ENCODE data around the gene SMARCC2.
A peak's percentile ranks its signal among the peaks of the same experiment; 100 is the strongest.
"Not testable (repeated sequence)": the region's sequence is repeated elsewhere in the genome, so short reads cannot be mapped to it uniquely, and the experiment has no call there.

The SMARCC2 gene

DNA sequence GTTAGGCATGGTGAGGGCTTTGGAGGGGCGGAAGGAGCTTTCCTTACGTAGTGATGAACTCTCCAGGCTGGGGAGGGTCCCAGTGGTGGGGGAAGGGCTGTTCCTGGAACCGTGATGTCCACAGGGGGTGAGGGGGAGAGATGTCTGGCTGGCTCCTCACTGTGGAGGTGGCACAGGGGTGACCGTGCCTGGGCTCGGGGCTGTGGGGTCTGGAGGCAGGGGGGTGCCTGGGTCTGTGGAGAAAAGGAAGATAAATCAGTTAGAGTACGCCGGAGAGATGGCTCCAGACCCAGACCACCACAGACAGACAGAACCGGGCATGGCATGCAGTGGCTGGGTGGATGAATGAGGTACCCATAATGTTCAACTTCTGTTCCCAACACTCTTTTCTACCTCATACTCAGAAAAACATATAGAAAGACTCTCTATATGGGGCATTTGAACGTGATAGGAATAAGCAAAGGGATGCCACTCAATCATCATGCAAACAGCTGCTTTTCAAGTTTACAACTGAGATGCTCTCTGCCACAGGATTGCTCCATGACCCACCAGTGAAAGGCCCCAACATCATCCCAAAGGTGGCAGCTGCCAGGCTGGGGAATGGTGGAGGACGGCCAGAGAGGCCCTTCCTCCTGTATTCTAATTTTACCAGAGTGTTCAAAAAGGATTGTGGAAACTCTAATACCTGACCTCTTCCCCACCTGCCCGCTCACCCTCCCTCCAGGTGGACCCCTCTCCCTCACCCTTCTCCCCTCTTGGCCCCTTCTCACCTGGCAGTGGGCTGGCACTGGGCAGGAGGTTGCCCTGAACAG, 25.5 kb downstream of the SMARCC2 start:
- no peak for DNase-seq (ENCODE audit: low read depth in 2 of 2)

DNA sequence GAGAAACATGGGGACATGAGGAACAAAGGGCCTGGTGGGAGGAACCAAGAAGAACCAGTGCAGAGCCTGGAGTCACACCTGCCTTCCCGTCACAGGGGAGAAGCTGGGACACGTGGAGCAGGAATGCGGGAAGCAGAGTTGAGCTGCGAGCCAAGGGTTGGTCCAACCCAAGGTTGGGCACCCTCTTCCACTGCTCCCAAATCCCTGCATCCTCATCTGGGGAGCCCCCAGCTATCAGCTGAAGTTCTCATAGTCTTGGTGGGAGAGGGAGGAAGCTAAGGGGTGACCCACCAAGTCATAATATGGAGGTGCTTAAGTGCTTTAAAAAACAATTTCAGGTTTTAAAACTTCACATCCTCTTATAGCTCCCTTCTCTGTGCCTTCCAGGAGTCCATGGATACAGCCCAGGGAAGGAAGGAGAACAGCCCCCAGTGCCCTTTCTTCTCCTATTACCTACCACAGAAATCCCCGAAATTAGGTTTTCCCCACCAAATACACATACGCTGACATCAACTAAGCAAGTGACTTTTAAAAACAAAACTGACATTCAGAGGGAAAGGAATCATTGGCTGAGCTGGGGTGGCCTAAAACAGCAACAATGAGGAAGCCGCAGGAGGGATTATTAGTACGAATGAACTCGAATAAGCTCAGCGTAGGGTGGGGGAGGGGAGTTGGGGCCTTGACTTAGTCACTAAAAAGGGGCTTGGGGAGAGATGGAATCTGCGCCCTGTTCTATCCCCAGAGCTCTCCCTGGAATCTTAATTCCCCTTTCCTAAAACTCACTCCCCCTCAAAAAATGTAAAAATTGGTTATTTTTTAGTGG, 26.6 kb downstream of the SMARCC2 start:
- no peak for DNase-seq (ENCODE audit: low read depth in 2 of 2)

DNA sequence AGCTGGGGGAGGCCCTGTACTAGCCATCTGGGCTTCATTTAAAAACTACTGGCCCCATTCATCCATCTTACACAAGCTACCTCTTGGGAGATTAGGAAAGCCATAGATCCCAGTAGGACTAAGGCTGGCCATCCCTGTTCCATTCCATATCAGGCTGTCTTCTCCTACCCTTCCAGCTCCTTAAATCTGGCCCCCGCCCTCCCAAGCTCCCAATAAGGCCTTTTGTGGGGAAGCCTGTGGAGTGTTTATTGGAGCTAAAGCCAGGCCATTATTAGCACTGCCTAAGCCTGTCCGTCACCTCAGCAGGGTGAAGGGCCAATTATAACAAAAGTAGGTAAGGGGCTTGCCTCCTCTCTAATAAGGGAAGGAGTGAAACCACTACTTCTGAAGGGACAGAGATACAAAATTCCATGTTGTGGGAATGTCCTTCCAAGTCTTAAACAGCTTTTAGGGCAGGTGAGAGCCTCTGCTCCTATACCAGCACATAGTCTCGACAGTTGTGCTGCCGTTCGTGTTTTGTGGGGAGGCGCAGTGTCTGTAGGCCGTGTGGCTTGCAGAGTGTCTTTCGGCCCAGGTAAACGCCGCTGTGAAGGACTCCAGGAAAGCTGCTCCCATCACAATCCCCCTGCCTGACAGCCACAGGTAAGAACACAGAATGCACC, 27.5 kb downstream of the SMARCC2 start:
- no peak for DNase-seq (ENCODE audit: low read depth in 2 of 2)

DNA sequence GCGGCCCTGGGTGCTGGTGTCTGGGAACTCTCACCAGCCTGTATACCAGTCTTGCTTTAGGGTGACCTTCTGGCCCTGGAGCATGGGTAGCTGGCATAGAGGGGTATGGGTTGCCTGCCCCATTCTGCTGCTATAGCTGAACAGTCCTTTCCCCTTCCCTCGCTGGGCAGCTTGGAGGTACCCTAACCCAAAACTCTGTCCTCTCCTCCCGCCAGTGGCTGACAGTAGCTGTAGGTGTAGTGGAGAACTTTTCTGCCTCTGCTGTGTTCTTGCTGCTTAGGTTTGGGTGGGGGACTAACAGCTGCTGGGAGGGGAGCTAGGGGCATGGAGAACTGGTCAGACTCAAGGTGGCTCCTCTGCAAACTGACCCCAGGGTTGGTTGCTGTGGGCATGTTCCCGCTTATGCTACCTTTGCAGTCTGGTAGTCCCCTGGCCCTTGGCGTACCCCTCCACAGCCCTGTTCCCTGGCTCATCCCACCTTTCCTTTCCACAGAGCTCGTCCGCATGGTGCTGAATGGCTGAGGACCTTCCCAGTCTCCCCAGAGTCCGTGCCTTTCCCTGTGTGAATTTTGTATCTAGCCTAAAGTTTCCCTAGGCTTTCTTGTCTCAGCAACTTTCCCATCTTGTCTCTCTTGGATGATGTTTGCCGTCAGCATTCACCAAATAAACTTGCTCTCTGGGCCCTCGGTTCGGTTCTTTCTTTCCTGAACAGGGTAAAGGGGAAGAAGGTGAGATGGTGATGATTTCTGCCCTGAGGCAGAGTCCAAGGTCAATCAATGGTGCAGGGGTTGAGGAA, 28.2 kb downstream of the SMARCC2 start:
- no peak for DNase-seq (ENCODE audit: low read depth in 2 of 2)

DNA sequence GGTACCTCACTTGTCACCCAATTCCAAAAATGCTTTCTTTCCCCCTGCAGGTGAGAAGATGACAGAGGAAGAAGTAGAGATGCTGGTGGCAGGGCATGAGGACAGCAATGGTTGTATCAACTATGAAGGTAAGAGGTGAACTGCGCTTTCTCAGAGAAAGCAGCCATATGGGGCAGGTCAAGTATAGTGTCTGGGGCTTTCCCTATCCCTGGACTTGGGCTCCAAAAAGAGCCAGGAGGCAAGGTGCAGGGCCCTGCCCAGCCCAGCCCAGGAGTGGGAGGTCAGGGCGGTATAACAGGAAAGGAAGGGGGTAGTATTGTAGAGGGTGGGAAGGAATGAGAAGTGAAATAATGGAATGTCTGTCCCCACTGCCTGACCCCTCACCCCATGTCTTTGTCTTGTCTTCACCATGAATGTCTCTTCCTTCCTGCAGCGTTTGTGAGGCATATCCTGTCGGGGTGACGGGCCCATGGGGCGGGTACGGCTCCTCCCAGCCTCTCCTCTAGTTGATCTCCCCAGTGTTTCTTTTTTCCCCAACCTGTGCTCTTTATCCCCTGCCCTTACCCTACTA, 29.0 kb downstream of the SMARCC2 start:
- DNase-seq (ENCODE audit: low read depth in 2 of 2), result peak; percentile 27 to 35

DNA sequence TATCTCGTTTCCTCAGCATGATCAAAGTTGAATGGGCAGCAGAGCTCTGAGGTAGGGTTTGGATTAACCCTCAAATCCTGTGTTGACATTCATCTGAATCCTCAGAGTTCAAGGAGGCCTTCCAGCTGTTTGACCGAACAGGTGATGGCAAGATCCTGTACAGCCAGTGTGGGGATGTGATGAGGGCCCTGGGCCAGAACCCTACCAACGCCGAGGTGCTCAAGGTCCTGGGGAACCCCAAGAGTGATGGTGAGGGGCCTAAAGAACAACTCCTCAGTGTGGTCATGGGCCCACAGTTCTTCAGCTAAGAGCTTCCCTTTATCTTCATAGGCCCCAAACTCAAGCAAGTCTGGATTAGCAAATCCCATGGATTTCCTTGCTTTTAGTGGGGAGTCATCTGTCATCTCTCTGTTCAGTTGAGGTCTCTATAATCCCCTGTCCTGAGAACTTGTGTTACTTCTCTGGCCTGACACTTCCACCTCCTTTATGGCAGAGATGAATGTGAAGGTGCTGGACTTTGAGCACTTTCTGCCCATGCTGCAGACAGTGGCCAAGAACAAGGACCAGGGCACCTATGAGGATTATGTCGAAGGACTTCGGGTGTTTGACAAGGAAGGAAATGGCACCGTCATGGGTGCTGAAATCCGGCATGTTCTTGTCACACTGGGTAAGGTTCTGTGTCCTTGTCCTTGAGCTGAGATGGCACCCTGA, 29.6 kb downstream of the SMARCC2 start:
- DNase-seq (ENCODE audit: low read depth in 2 of 2), result no peak

DNA sequence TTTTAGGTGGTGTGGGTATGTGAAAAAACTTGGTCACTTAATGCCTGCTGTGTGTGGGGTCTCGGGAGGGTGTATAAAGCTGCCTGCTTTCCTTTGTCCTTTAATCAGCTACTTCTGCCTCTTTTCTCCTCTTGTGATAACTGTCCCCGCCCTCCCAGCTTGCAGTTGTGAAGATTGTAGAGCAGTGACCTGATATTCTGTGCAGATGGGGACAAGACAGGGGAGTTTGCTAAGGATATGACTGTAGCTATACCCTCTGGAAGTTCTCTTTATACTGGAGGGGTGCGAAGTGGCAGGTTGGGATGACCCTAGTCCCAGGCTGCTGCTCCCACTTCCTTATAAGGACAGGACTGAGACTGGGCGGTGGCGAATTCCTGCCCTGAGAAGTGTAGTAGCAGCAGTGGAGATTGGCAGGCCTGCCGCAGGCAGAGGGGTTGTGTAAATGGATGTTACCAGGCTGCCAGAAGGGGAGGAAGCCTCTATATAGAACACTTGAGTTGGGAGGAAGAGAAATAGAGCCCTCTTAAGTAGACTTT, 30.3 kb downstream of the SMARCC2 start:
- DNase-seq (ENCODE audit: low read depth in 2 of 2), result no peak

DNA sequence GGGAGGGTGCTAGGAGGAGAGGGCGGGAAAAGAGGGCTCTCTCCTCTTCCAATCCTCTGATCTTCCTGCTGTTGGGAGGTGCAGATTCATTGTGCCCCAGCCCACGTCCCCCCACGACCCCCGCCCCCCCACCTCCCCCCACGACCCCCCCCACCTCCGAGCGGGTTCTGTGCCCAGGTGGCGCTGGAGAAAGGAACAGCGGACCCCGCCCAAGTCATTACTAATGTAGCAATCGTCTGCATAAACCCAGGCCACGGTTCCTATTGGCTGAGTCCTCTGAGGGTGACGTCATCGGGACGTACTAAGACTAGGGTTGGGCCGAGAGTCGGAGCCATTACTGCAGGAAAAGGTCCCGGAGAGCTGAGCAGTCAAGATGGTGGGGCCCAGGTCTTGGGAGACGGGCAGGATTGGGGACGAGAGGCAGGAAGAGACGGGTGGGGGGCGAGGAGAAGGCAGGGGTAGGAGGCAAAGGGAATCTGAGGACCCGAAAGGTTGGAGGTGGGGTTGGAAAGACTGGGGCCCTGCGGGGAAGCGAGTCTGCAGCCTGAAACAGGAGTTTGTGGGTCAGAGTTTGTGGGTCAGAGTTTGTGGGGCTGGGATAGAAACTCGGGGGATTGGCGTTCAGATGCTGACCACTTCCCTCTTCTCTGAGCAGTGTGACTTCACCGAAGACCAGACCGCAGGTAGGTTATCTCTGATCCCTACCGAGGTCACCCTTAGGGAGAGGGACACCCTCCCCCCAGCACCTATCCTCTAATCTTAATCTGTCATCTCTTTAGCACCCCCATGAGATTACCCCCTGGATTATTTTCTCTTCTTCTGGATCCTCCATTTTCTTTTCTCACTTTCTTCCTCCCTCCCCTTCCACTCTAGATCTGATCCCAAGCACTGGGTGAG, 31.0 kb downstream of the SMARCC2 start, which contains the start of gene MYL6:
Gene MYL6, plus strand, starts transcription at position 331 of the 897 bp plus-strand sequence. Its CDS starts 43 bp downstream, at position 374.
- DNase-seq (ENCODE audit: low read depth in 2 of 2), result peak; percentile 81 to 90

DNA sequence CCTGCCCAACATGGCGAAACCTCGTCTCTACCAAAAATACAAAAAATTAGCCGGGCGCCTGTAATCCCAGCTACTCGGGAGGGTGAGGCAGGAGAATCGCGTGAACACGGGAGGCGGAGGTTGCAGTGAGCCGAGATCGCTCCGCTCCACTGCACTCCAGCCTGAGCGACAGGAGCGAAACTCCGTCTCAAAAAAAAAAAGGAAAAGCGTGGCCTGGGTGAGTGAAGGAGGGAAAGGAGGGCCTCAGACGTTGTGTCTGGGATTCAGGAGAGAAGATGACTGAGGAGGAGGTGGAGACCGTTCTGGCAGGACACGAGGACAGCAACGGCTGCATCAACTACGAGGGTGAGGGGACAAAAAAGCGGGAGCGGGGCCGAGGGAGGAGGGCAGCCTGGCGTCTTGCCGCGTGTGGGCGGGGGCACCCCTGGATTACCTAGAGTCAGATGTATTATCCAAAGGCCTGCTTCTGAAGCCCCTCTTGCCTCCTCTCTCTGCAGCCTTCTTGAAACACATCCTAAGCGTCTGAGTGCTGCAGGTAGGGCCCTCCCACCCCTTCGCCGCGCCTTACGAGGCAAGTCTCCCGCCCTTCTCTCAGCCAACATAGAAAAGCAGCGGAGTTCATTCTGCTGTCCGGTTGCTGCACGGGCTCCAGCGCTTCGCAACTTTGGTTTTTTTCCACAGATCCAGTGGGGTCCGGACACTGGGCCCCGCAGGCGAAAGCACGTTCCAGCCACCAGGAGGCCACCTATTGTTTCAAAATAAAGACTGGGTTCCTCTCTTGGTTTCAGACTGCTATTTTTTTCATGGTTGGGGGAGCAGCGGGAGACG, 31.9 kb downstream of the SMARCC2 start:
- DNase-seq (ENCODE audit: low read depth in 2 of 2), result peak; percentile 10 to 28

DNA sequence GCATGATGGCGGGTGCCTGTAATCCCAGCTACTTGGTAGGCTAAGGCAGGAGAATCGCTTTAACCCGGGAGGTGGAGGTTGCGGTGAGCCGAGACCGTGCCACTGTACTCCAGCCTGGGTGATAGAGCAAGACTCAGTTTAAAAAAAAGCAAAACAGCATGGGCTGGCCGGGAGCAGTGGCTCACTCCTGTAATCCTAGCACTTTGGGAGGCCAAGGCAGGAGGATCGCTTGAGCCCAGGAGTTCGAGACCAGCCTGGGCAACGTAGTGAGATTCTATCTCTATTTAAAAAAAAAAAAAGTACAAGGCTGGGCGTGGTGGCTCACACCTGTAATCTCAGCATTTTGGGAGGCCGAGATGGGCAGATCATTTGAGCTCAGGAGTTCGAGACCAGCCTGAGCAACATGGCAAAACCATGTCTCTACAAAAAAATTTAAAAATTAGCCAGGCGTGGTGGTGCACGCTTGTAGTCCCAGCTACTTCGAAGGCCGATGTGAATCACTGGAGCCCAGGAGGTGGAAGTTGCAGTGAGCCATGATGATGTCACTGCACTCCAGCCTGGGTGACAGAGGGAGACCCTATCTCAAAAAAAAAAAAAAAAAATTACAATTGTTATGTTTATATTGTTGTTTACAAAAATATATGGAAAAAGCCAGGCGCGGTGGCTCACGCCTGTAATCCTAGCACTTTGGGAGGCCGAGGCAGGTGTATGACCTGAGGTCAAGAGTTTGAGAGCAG, 32.7 kb downstream of the SMARCC2 start:
- not testable (repeated sequence) for DNase-seq (ENCODE audit: low read depth in 2 of 2)

DNA sequence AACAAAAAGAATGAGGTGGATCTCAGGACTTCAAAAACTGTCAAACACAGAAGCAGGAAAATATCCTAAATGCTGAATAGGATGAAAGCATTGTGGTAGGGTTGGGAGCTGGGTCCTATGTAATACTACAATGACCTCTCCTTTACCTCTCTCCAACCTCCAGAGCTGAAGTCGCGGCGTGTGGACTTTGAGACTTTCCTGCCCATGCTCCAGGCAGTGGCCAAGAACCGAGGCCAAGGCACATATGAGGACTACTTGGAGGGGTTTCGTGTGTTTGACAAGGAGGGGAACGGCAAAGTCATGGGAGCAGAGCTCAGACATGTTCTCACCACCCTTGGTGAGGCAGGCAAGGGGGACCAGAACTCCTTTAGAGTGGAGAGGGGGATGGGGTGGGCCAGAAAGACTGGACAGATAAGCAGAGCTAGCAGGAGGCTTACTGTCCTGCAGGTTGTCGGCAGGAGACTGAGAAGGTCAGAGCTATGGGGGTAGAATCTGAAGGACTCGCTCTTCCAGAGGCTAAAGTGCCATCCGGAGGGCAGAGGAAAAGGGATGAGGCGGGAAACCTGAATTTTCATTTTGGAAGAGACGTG, 33.9 kb downstream of the SMARCC2 start:
- DNase-seq (ENCODE audit: low read depth in 2 of 2), result no peak

DNA sequence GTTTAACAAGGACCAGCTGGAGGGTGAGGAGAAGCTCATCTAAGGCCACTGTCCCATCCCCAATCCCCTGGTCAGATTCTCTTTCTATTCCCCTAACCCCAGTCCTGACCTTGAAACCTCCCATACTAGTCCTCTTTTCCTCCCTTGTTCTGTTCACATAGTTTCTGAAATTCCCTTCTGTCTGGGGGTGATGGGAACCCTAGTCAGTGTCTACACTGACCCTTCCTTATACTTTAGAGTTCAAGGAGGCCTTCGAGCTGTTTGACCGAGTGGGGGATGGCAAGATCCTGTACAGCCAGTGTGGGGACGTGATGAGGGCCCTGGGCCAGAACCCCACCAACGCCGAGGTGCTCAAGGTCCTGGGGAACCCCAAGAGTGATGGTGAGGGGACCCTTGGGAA, 34.5 kb downstream of the SMARCC2 start:
- DNase-seq (ENCODE audit: low read depth in 2 of 2), result no peak

DNA sequence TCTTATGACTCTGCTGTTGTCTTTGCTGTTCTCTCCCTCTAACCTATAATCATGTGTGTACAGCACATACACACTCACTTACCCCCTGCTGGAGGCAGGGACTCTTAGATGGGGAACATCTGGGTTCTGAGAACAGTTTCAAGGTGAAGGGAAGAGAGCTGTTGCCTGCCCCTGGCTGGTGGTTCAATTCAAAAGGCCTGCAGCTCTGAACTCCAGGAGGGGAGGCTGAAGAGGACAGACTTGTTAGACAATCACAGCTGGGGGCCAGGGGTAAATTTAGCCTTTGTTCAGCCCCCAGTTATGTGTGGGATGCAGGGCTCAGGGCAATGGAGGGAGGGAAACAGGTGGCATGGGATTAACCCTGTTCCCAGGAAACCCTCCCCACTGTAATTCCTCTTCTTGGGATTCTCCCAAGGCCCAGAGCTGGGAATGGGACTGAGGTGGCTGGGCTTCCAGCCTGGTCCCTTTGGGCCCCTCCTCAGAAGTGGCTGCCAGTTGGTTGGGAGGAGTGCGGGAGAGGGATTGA, 35.0 kb downstream of the SMARCC2 start:
- no peak for DNase-seq (ENCODE audit: low read depth in 2 of 2)

DNA sequence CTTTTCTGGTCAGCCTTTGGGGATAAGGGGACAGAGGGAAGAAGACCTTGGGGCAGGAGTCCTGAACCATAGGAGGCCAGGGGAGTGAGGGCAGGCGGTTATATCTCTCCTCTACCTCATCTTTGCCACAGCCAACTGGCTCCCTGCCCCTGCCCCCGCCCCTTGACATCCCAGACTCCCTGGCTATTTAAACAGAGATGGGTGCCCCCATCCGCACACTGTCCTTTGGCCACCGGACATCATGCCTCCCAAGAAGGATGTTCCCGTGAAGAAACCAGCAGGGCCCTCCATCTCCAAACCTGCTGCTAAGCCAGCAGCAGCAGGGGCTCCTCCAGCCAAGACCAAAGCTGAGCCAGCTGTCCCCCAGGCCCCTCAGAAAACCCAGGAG, 35.6 kb downstream of the SMARCC2 start:
- no peak for DNase-seq (ENCODE audit: low read depth in 2 of 2)

DNA sequence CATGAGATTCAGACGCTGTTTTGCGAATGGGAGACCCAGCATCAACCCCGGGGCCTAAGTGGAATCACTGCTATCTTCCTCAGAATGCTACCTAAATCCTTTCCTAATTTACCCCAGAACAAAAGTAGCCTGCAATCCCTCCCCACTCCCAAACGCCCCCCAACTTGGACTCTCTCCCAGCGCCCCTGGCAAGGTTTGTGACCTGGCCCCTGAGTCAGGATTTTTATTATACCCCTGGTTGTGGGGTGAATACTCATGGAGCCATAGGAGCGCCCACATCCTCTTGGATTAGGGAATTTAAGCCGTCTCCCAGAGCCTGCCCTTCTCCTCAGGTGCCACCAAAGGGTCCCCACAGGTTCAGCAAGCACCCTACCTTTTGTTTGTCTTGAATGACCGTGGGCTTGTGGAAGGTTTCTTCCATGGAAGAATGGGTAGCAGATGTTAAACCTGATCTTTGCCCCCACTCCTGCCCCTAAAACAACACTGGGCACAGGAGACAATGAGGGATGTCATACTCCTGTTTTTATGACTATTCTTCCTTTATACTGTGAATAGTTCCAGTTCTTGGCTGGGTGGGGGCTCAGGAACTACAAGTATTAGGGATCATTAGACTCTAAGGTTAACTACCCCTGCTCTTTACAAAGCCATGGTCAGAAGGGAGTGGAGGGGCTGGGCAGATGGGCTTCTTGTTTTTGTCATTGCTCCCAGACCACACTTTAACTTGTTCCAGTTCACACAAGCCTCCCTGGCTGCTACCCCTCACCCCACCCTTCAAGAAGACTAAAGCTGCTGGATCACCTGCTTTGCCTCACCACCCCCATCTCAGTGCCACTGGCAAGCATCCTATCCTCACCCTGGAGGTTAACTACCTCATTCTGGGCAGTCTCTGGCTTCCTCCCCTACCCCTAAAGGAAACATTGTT, 36.3 kb downstream of the SMARCC2 start:
- DNase-seq (ENCODE audit: low read depth in 2 of 2), result no peak

Data from stimulated activated CD8-positive, alpha-beta memory T cell treated with anti-CD3 and anti-CD28 coated beads, Interleukin-7, amount 100 ng/mL, for 4 hours (primary cell).